GM21528 (cell line): ENCODE results near the gene RNLS.

ENCODE experiments used
- ATAC-seq: cut with Tn5 transposase; IDR thresholded peaks from one replicate; pipeline ENCODE4 v1.9.1; 2021; ENCODE audit warnings: mild to moderate bottlenecking, moderate library complexity; ENCODE audit not compliant: unreplicated experiment, low FRiP score

The RNLS gene

DNA sequence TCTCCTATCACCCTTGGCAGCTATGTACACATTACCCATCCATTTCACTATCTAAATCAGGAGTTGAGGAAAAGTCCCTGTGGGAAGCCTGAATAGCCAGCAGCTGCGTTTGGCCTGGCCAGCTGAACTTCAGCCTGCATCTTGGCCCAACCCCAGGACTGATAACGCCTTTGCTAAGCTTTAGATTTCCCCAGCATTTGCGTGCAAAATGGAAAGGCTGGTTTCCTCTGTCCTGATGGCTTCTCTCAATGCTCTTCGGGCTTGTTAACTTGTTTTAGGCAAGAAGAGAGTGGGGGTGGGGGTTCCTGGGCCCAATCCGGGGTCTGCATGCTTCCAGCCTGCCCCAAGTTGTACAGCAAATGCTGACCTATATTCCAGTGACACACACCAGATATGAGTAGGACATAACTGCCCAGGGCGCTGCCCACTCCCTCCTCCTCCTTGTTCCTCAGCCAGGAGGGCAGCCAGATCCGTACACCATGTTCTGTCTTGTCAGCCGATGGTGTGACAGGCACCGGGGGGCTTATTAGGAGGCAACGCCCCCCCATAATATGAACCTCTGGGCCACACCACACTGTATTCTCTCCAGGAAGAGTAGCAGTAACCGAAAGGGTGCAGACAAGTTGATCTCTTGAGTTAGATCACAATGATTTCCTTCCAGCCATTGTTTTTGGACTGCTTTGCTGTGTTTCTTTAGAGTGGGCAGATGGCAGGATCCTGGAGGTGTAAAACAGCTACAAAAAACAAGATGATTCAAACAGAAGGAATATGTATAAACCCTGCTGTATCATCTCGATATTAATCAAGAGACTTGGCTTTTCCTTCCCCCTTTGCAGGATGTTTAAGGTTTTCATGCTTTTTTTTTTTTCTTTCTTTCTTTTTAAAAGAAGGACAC lies 339.0 kb downstream of the RNLS start:
- no peak for ATAC-seq

- no peak for ATAC-seq
Measured at GRCh38 chr10:88243202-88243744, 339.8 kb downstream of the RNLS start.

- ATAC-seq, result no peak
Measured at GRCh38 chr10:88241501-88241900, 341.6 kb downstream of the RNLS start.

- no peak for ATAC-seq
Measured at GRCh38 chr10:88239212-88239611, 343.9 kb downstream of the RNLS start.

- ATAC-seq, result no peak
Measured at GRCh38 chr10:88238615-88238914, 344.6 kb downstream of the RNLS start.

- ATAC-seq, result no peak
Measured at GRCh38 chr10:88237896-88238614, 345.1 kb downstream of the RNLS start.

- no peak for ATAC-seq
Measured at GRCh38 chr10:88236121-88236743, 346.9 kb downstream of the RNLS start.

GRCh38 chr10:88234297-88234696 lies 348.8 kb downstream of the RNLS start:
- ATAC-seq, result no peak

DNA sequence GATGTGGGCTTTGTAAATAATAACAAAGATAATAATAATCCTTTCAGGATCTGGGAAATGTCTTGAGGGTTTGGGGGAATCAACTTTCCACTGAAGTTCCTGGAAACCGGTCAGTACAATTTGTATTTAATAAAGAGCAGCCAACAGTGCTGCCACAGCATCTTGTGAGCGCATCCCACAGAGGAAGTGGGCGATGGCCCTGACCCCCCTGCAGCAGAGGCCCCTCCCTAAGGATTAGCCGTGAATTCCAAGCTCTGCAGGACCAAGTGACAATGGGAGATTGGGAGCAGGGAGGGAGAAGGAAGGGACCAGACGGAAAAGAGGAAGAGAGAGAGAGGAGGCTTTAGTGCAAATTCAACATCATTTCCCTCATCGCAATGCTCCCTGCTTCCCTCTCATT lies 349.2 kb downstream of the RNLS start:
- ATAC-seq, result no peak

DNA sequence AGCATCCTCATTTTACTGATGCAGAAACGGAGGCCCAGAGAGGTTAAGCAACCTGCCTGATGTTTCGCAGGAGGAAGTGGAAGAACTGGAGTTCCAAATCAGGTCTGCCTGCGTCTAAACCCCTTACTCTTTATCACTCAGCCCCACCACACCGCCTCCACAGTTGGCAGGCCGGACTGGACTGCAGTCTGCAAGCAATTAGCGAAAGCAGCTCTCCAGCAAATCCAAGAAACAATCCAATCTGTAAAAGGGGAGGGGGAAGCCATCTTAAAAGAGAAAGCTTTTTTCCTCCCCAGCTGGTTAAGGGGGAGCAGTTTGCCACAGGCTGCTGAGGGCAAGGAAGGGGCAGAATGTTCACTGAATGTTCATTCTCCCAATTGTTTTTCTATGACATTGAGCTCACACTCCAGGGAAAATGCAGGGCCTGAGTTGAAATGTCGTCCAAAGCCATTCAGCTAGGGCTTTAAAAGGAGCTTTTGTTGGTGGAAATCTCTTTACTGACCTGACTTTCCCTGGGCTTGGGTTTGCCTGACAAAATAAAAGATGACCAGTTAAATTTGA lies 350.1 kb downstream of the RNLS start:
- no peak for ATAC-seq

- ATAC-seq, result no peak
Measured at GRCh38 chr10:88232029-88232895, 350.9 kb downstream of the RNLS start.

DNA sequence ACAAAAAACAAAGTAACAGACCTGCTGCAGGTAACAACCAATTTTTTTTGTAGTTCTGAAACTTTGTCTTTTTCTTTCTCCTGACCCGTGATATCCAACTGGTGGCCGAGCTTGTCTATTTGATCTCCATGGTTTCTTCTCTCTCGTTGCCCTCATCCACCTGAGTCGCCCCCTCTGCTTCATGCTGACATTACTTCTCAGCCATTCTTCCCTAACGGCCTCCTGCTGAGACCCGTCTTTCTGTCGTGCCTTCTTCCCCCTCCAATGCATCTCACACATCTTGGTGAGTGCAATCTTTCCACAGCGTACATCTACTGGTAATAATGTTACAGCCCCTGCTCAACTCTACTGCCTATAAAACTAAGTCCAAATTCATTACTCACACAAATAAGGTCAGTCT lies 352.9 kb downstream of the RNLS start:
- no peak for ATAC-seq

GRCh38 chr10:88228130-88228529 lies 355.0 kb downstream of the RNLS start:
- no peak for ATAC-seq

GRCh38 chr10:88227342-88228018 lies 355.6 kb downstream of the RNLS start:
- ATAC-seq, result no peak

GRCh38 chr10:88226891-88227290 lies 356.2 kb downstream of the RNLS start:
- no peak for ATAC-seq

DNA sequence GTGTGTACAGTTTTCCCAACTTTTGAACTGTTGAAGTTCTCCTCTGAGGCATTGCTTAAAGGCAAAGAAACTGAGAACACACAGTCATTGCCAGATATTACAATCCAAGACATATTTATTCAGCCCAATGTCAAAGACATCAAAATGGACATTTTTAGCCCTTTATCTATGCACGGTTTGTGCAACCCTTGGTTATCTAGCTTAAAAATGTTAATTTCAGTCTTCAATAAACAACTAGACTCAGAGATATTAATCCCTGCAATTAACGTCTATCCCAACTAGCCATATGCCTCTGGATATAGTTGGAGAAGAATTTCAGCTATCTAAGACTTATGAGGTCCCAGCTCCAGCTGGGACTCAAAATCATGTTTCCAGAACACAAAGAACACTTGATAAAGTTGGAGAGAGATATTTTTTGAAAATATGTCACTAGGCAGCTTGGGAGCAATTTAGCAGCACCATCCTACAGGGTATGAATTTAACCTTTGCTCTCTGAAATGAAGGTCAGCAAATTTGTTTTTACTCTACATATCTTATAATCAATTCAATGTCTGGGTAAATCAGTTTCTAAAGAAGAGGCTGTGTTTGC lies 357.0 kb downstream of the RNLS start:
- no peak for ATAC-seq
